Body of pancreas (tissue), 4 donors: ENCODE results near the gene TMCC2.

Experiments
- POLR2A ChIP-seq, 3 donors: fragments of 450-650 bp; IDR thresholded peaks; one replicate each; pipeline ENCODE4 v1.6.1; 2016; ENCODE audit warnings: antibody characterized with exemption in 3 of 3, mild to moderate bottlenecking in 2 of 3
- TF ChIP-seq, protein P1 (sequence below), 7 experiments: fragments of 450-650 bp in 4 of 7; fragments of 200-600 bp in 3 of 7; sonication (generic) in 3 of 7; IDR thresholded peaks; one replicate each; pipeline ENCODE4 v1.5.1; 2016 to 2019; ENCODE audit warnings: antibody characterized with exemption in 7 of 7

DNA sequence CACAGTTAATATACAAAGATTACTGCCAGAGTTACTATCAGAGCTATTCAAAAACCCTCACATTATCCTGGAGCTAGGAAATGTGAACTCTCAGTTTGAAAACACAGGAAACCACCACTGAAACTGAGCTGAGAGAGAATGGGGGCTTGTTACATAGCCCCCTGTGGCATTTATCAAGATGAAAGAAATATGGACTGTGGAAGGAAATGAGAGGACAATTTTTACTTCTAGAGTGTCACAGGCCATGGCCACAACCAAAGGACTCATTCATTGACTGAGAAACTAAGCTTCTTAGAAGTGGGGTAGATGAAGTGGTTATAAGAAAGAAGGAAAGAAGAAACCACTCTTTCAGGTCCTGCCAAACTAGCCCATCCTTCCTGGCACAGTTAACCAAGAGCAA is 41.6 kb upstream of the TMCC2 start:
- TF ChIP-seq, protein P1, sequence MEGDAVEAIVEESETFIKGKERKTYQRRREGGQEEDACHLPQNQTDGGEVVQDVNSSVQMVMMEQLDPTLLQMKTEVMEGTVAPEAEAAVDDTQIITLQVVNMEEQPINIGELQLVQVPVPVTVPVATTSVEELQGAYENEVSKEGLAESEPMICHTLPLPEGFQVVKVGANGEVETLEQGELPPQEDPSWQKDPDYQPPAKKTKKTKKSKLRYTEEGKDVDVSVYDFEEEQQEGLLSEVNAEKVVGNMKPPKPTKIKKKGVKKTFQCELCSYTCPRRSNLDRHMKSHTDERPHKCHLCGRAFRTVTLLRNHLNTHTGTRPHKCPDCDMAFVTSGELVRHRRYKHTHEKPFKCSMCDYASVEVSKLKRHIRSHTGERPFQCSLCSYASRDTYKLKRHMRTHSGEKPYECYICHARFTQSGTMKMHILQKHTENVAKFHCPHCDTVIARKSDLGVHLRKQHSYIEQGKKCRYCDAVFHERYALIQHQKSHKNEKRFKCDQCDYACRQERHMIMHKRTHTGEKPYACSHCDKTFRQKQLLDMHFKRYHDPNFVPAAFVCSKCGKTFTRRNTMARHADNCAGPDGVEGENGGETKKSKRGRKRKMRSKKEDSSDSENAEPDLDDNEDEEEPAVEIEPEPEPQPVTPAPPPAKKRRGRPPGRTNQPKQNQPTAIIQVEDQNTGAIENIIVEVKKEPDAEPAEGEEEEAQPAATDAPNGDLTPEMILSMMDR (IDR thresholded peaks at IDR 0.05), result no peak
- TF ChIP-seq POLR2A (IDR thresholded peaks at IDR 0.05), result no peak
